Lower leg skin (tissue), 3 donors: ENCODE data around the gene GALNT7.

Experiments
- POLR2A ChIP-seq, 2 donors: fragments of 450-650 bp; IDR thresholded peaks; one replicate each; pipeline ENCODE4 v1.6.1; 2016 to 2017; ENCODE audit warnings: antibody characterized with exemption in 2 of 2, mild to moderate bottlenecking in 1 of 2, moderate library complexity in 1 of 2
- TF ChIP-seq, protein P1 (sequence below), 3 donors: fragments of 450-650 bp; IDR thresholded peaks; one replicate each; pipeline ENCODE4 v1.5.1; 2016; ENCODE audit warnings: antibody characterized with exemption in 3 of 3, mild to moderate bottlenecking in 3 of 3, moderate library complexity in 2 of 3

- TF ChIP-seq, protein P1, sequence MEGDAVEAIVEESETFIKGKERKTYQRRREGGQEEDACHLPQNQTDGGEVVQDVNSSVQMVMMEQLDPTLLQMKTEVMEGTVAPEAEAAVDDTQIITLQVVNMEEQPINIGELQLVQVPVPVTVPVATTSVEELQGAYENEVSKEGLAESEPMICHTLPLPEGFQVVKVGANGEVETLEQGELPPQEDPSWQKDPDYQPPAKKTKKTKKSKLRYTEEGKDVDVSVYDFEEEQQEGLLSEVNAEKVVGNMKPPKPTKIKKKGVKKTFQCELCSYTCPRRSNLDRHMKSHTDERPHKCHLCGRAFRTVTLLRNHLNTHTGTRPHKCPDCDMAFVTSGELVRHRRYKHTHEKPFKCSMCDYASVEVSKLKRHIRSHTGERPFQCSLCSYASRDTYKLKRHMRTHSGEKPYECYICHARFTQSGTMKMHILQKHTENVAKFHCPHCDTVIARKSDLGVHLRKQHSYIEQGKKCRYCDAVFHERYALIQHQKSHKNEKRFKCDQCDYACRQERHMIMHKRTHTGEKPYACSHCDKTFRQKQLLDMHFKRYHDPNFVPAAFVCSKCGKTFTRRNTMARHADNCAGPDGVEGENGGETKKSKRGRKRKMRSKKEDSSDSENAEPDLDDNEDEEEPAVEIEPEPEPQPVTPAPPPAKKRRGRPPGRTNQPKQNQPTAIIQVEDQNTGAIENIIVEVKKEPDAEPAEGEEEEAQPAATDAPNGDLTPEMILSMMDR (IDR thresholded peaks at IDR 0.05), result no peak
- TF ChIP-seq POLR2A (IDR thresholded peaks at IDR 0.05), result no peak
Measured at GRCh38 chr4:173174594-173175012, 6.0 kb downstream of the GALNT7 start.
